H1 (cell line): ENCODE measurements around the gene FERMT2. TPM values are rescaled to one million over a fixed set of nuclear protein-coding genes. Genes with fewer than 3 reads are reported as not detected.

ENCODE experiments used
- CTCF ChIA-PET: fragments of 300-600 bp; sonication (Branson Sonifier 250); formaldehyde crosslinking; loops from one replicate; lab custom pipeline; 2021; ENCODE audit not compliant: partially characterized antibody; lab: Charles Lee
- POLR2A ChIA-PET: fragments of 300-600 bp; sonication (Branson Sonifier 250); formaldehyde crosslinking; loops from one replicate; lab custom pipeline; 2021; ENCODE audit warnings: inconsistent platforms; ENCODE audit not compliant: partially characterized antibody; lab: Charles Lee
- DNase-seq, 2 experiments: peaks; one replicate each; pipeline versions ENCODE4 v3.0.0 to v3.0.0-alpha.2; 2010 to 2022; ENCODE audit warnings: low spot score in 2 of 2, low read depth in 1 of 2, mixed read lengths in 1 of 2
- FAIRE-seq: peaks from 2 replicates; lab custom pipeline; 2011; peaks lifted over from hg19 to GRCh38; lab: Jason Lieb, UNC
- H2AFZ ChIP-seq: 2 replicates; pipeline ENCODE4 v1.8.1; 2012; ENCODE audit warnings: low read length, inconsistent platforms
- H2AK5ac ChIP-seq: 2 replicates; pipeline ENCODE4 v1.6.1; 2013; ENCODE audit warnings: low read depth, low read length
- H2BK120ac ChIP-seq: replicated peaks from 2 replicates; pipeline ENCODE3; 2013; ENCODE audit warnings: low read depth, low read length, inconsistent platforms
- H2BK12ac ChIP-seq: 2 replicates; pipeline ENCODE4 v1.6.1; 2013; ENCODE audit warnings: low read depth, low read length
- H2BK15ac ChIP-seq: 2 replicates; pipeline ENCODE4 v1.6.1; 2013; ENCODE audit warnings: low read length
- H2BK20ac ChIP-seq: 2 replicates; pipeline ENCODE4 v1.6.1; 2013; ENCODE audit warnings: low read length
- H2BK5ac ChIP-seq: 2 replicates; pipeline ENCODE4 v1.6.1; 2013; ENCODE audit warnings: low read depth, low read length
- H3K14ac ChIP-seq: 2 replicates; pipeline ENCODE4 v1.6.1; 2013; ENCODE audit warnings: inconsistent platforms; ENCODE audit not compliant: insufficient read length
- H3K18ac ChIP-seq: 2 replicates; pipeline ENCODE4 v1.6.1; 2013; ENCODE audit warnings: low read length; ENCODE audit errors: extremely low read depth
- H3K23ac ChIP-seq: 2 replicates; pipeline ENCODE4 v1.6.1; 2013; ENCODE audit warnings: inconsistent platforms; ENCODE audit not compliant: insufficient read length
- H3K23me2 ChIP-seq: 2 replicates; pipeline ENCODE4 v1.6.1; 2013; ENCODE audit warnings: low read depth, low read length
- H3K27ac ChIP-seq: 2 replicates; pipeline ENCODE4 v1.6.1; 2011; ENCODE audit warnings: low read depth, low read length, inconsistent platforms
- H3K27me3 ChIP-seq, 4 experiments: replicated peaks in 1 of 4; 1 replicate in 1 of 4; 2 replicates in 3 of 4; pipeline versions ENCODE4 v1.6.1 to v1.8.1; 2011 to 2013; ENCODE audit warnings: low read length in 3 of 4, mild to moderate bottlenecking in 3 of 4, inconsistent platforms in 2 of 4, mixed read lengths in 2 of 4, moderate library complexity in 1 of 4; ENCODE audit not compliant: control insufficient read depth in 3 of 4, insufficient read depth in 3 of 4; ENCODE audit errors: extremely low read depth in 1 of 4
- H3K36me3 ChIP-seq, 4 experiments: 2 replicates each; pipeline versions ENCODE4 v1.6.1 to v1.8.1; 2011 to 2013; ENCODE audit warnings: mild to moderate bottlenecking in 4 of 4, low read length in 3 of 4, moderate library complexity in 2 of 4, control low read depth in 1 of 4, inconsistent platforms in 1 of 4; ENCODE audit not compliant: insufficient read depth in 4 of 4, control insufficient read depth in 2 of 4
- H3K4ac ChIP-seq: replicated peaks from 2 replicates; pipeline ENCODE3; 2013; ENCODE audit warnings: low read length, low read depth, mixed read lengths, inconsistent platforms; ENCODE audit not compliant: insufficient read length
- H3K4me1 ChIP-seq, 4 experiments: replicated peaks in 1 of 4; 1 replicate in 1 of 4; 2 replicates in 3 of 4; pipeline versions ENCODE4 v1.6.1 to v1.8.1; 2011 to 2013; ENCODE audit warnings: low read length in 3 of 4, inconsistent platforms in 2 of 4, mixed read lengths in 1 of 4; ENCODE audit not compliant: insufficient read depth in 4 of 4, control insufficient read depth in 3 of 4
- H3K4me2 ChIP-seq, 2 experiments: 2 replicates each; pipeline versions ENCODE4 v1.6.1 to v1.8.1; 2011 to 2013; ENCODE audit warnings: low read depth in 2 of 2, low read length in 2 of 2, control low read depth in 1 of 2, inconsistent platforms in 1 of 2, mild to moderate bottlenecking in 1 of 2; ENCODE audit not compliant: insufficient read depth in 1 of 2
- H3K4me3 ChIP-seq, 4 experiments: fragments of 200-600, 300-600 bp in 1 of 4; sonication (generic), shearing (Covaris generic), sonication (Bioruptor Twin) in 1 of 4; 2 replicates each; pipeline versions ENCODE4 v1.5.1 to v1.8.1; 2011 to 2016; ENCODE audit warnings: low read length in 4 of 4, low read depth in 3 of 4, control low read depth in 2 of 4, inconsistent platforms in 2 of 4, mild to moderate bottlenecking in 2 of 4, mixed read lengths in 1 of 4, moderate library complexity in 1 of 4; ENCODE audit not compliant: insufficient read depth in 2 of 4; ENCODE audit errors: extremely low read depth in 1 of 4
- H3K56ac ChIP-seq: replicated peaks from 2 replicates; pipeline ENCODE3; 2013; ENCODE audit warnings: low read depth, mild to moderate bottlenecking, mixed read lengths, low read length, inconsistent platforms; ENCODE audit not compliant: insufficient read length
- H3K79me1 ChIP-seq: 2 replicates; pipeline ENCODE4 v1.6.1; 2013; ENCODE audit warnings: low read depth, low read length, control low read depth
- H3K79me2 ChIP-seq, 2 experiments: 2 replicates each; pipeline versions ENCODE4 v1.6.1 to v1.8.1; 2012 to 2013; ENCODE audit warnings: low read length in 2 of 2, mild to moderate bottlenecking in 2 of 2, inconsistent platforms in 1 of 2; ENCODE audit not compliant: insufficient read depth in 2 of 2, control insufficient read depth in 1 of 2
- H3K9ac ChIP-seq, 4 experiments: replicated peaks in 1 of 4; 1 replicate in 1 of 4; 2 replicates in 3 of 4; pipeline versions ENCODE4 v1.6.1 to v1.8.1; 2011 to 2013; ENCODE audit warnings: low read depth in 3 of 4, low read length in 3 of 4, control low read depth in 2 of 4, mild to moderate bottlenecking in 2 of 4, moderate library complexity in 2 of 4, inconsistent platforms in 1 of 4; ENCODE audit errors: extremely low read depth in 1 of 4
- H3K9me3 ChIP-seq, 2 experiments: 2 replicates each; pipeline versions ENCODE4 v1.6.1 to v1.8.1; 2012 to 2013; ENCODE audit warnings: mild to moderate bottlenecking in 2 of 2, moderate library complexity in 2 of 2, control low read depth in 1 of 2, inconsistent platforms in 1 of 2, low read depth in 1 of 2, low read length in 1 of 2, mixed read lengths in 1 of 2; ENCODE audit not compliant: insufficient read depth in 2 of 2
- H4K20me1 ChIP-seq, 2 experiments: replicated peaks in 1 of 2; 2 replicates each; pipeline versions ENCODE3 to v1.8.1; 2011 to 2013; ENCODE audit warnings: inconsistent platforms in 2 of 2, low read length in 2 of 2, mild to moderate bottlenecking in 1 of 2; ENCODE audit not compliant: insufficient read depth in 2 of 2, control insufficient read depth in 1 of 2
- H4K5ac ChIP-seq: 2 replicates; pipeline ENCODE4 v1.6.1; 2013; ENCODE audit warnings: low read length, low read depth, mixed read lengths, inconsistent platforms; ENCODE audit not compliant: insufficient read length
- H4K8ac ChIP-seq: 2 replicates; pipeline ENCODE4 v1.8.0; 2013; ENCODE audit warnings: mild to moderate bottlenecking, moderate library complexity, low read length, inconsistent platforms; ENCODE audit not compliant: insufficient read depth; ENCODE audit errors: extremely low read depth
- H4K91ac ChIP-seq: replicated peaks from 2 replicates; pipeline ENCODE3; 2013; ENCODE audit warnings: low read length, mixed read lengths, inconsistent platforms; ENCODE audit not compliant: insufficient read length
- KDM5A ChIP-seq: fragments of 200-600 bp; IDR thresholded peaks from 2 replicates; pipeline ENCODE4 v1.7.1; 2012; ENCODE audit warnings: mild to moderate bottlenecking, low read length, inconsistent platforms, mixed read lengths
- RFX5 ChIP-seq: IDR thresholded peaks from 2 replicates; pipeline ENCODE4 v1.6.1; 2011; ENCODE audit warnings: low read depth, low read length, improper control_type of control experiment, borderline replicate concordance
- SIN3A ChIP-seq, 2 experiments: IDR thresholded peaks in 1 of 2; conservative IDR thresholded peaks in 1 of 2; 2 replicates each; pipeline ENCODE4 v1.6.1; 2011 to 2012; ENCODE audit warnings: low read length in 2 of 2, improper control_type of control experiment in 1 of 2, low read depth in 1 of 2, mild to moderate bottlenecking in 1 of 2
- TCF12 ChIP-seq: IDR thresholded peaks from 2 replicates; pipeline ENCODE4 v1.6.1; 2011; ENCODE audit warnings: low read depth, mild to moderate bottlenecking, low read length
- WGBS, 2 experiments: shearing (Covaris generic) in 1 of 2; methylation state at CpG; one replicate each; pipeline versions ENCODE4 v1.1.6 to v1.1.7; 2013 to 2015; ENCODE audit warnings: low lambda C conversion rate in 2 of 2, mixed read lengths in 2 of 2, inconsistent platforms in 1 of 2, low coverage in 1 of 2, missing lambda C conversion rate in 1 of 2; ENCODE audit not compliant: insufficient replicate concordance in 2 of 2, insufficient coverage in 1 of 2, insufficient read length in 1 of 2; ENCODE audit errors: extremely low coverage in 1 of 2, missing lambda C conversion rate in 1 of 2; 5-methylcytosine and 5-hydroxymethylcytosine counted together
- polyA plus RNA-seq, 7 experiments: library from polyadenylated mRNA; depleted of rRNA in 3 of 7; stranded (reverse) in 5 of 7; unstranded in 2 of 7; fragments of >200 nt in 5 of 7; fragments of 200-250 nt in 2 of 7; gene quantifications; 1 replicate in 5 of 7; 2 replicates in 1 of 7; 4 replicates in 1 of 7; pipeline versions ENCODE4 v1.2.1 to v1.2.3, GENCODE V29; 2011 to 2013; ENCODE audit warnings: missing spikeins in 2 of 7, mixed read lengths in 2 of 7
- total RNA-seq: library from RNA; stranded (reverse); fragmentation: NEBNext Ultra II Directional; extraction: Animal tissue kit (Norgen Biotek cat#: 25700); gene quantifications from 2 replicates; pipeline ENCODE4 v1.2.1, GENCODE V29; 2021

Gene FERMT2
- total and polyA plus RNA-seq, 2 of the 8 experiments (the other 6 are each of a cell fraction or from before 2014, with no cell fraction given): 53.3 to 142 TPM

GRCh38 chr14:52919971-52920370, 30.9 kb downstream of the FERMT2 start:
- no peak overlapping the region for H2BK15ac ChIP-seq
- H3K27ac ChIP-seq: no peak overlapping the region
- H2BK12ac ChIP-seq: no peak overlapping the region
- peaks cover 0 to 74% of the 10 kb centered on the region in 2 experiments; a peak in 3 of 4 replicates for H3K79me2 ChIP-seq
- no peak overlapping the region for H3K9ac ChIP-seq
- H2AFZ ChIP-seq: no peak overlapping the region
- H3K18ac ChIP-seq: no peak overlapping the region
- POLR2A ChIA-PET: interaction anchor here (1.2 kb wide), 1 partner anchor 31 kb away, joined by 4 read pairs; the partner anchor contains the start of gene FERMT2
- H3K4ac ChIP-seq: no peak overlapping the region
- H3K23me2 ChIP-seq: no peaks in the 10 kb centered on the region
- H2AK5ac ChIP-seq: no peak overlapping the region
- H3K27me3 ChIP-seq: no peaks in the 10 kb centered on the region
- CTCF ChIA-PET: interaction anchor here (0.9 to 1.7 kb wide), 2 partner anchors 8 to 31 kb away, joined by 3 read pairs; partner anchors contain the start of gene FERMT2
- no peak overlapping the region for H3K23ac ChIP-seq
- H4K8ac ChIP-seq: no peak overlapping the region
- no peak overlapping the region for H4K5ac ChIP-seq
- no peak overlapping the region for H3K14ac ChIP-seq
- H3K4me3 ChIP-seq: no peak overlapping the region
- H3K4me2 ChIP-seq: no peak overlapping the region
- no peak overlapping the region for H2BK20ac ChIP-seq
- no peak overlapping the region for H2BK5ac ChIP-seq
- H3K56ac ChIP-seq: no peak overlapping the region
- H3K79me1 ChIP-seq: peaks cover 9% of the 10 kb centered on the region
- WGBS, 2 experiments: 88% methylated on average over 3 of the region's 3 CpGs; no CpG with 5 or more reads in 1 of the 2 experiments
- no peak overlapping the region for H2BK120ac ChIP-seq
- no peak overlapping the region for H4K91ac ChIP-seq
- no peak for FAIRE-seq
- H3K9me3 ChIP-seq: no peaks in the 10 kb centered on the region
- no peak for DNase-seq
- peaks cover 0 to 6% (median under 1%) of the 10 kb centered on the region in 4 experiments; a peak in 2 of 7 replicates for H3K4me1 ChIP-seq
- H3K36me3 ChIP-seq: peaks cover 0 to 33% (median 5%) of the 10 kb centered on the region in 4 experiments; a peak in 6 of 8 replicates
- peaks cover 2% of the 10 kb centered on the region in 2 experiments for H4K20me1 ChIP-seq
- TF ChIP-seq KDM5A (no peak), RFX5 (no peak), TCF12 (no peak), SIN3A (conservative IDR thresholded peaks at IDR 0.05 in 1 of 2, IDR thresholded peaks at IDR 0.05 in 1 of 2; ENCODE audit: low read depth in 1 of 2, low read length in 2 of 2) (no peak)
